ENCODE results near the gene B4GALNT1.
A peak's percentile ranks its signal among the peaks of the same experiment; 100 is the strongest.
"Not testable (repeated sequence)": the region's sequence is repeated elsewhere in the genome, so short reads cannot be mapped to it uniquely, and the experiment has no call there.

B4GALNT1 gene

DNA sequence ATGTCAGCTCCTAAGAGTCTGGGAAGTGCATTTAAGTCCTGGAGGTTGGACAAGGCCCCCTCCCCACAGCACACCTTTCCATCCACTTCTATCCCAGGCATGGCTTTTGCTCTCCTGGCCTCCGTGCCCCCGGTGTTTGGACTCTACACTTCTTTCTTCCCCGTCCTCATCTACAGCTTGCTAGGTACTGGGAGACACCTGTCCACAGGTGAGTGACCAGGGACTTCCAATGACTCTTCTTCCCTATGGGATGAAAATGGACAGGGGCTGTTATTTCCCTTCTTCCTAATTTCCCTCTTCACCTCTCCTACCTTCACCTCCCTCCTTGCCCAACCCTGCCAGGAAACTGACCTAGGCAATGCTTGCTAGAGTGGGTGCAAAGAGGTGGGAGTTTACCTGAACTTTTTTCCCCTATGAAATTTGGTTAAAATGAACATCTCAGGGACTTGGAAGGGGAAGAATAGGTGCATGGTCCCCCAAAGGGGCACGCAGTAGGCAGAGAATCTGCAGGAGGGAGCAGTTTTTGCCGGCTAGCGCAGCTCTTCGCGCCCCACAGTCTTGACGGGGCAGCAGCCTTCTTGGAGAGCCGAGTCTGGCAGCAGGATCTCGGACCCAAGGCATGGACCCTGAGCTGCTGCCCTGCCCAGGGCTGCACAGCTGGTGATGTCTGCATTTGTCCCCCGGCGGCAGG lies 12.6 kb downstream of the B4GALNT1 start:
- no peak for DNase-seq

DNA sequence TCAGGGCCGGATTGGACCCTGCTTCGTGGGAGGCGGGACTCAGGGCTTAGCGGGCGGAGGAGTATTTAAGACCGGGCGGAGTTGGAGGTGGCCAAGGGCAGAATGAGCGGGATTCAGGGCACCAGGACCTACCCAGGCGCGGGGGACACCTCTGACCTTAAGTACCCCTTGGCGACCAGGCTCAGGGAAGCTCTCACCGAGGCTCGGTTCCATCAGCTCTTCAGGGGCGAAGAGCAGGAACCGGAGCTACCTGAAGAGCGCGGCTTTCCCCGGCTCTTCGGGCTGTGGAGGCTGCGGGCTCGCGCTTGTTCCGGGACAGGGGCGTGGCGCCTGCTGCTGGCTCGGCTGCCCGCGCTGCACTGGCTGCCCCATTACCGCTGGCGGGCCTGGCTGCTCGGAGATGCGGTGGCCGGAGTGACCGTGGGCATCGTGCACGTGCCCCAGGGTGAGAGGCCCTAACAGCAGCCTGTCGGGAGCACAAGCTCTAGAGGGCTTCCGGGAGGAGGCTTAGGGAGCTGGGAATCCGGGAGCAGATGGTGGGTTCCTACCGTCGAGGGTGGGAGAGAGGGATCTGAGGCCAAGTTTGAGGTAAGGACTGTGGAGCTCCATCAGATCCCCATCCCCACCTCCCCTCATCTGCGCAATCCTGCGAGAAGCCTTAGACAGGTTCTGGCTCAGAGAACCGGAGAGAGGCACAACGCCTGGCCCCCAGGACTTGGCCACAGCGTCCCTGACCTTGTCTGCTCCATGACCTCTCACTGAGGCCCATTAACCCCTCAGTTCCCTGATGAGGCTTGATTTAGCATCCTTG lies 13.4 kb downstream of the B4GALNT1 start:
- peak; percentile 30 for DNase-seq

DNA sequence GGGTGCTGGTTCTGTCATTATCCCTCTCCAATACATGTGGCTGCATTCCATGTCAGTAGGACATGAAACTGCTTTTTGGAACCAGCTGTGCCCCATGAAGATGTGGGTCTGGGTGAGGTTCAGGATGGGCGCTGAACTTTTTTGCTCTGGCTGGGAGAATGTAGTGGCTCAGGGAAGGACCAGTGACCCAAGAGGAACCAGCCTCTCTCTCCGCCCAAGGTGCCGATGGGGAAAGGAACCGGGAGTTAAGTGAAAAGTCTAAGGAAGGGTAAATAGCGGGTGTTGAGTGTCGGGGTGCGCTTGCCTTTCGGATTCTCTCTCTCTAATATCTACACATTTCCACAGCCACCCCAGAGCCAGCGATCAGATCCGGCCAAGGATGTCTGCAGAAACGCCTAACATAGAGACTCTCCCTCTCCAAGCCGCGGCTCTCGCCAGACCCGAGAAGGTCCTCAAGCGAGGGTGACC lies 14.0 kb downstream of the B4GALNT1 start:
- DNase-seq: no peak

DNA sequence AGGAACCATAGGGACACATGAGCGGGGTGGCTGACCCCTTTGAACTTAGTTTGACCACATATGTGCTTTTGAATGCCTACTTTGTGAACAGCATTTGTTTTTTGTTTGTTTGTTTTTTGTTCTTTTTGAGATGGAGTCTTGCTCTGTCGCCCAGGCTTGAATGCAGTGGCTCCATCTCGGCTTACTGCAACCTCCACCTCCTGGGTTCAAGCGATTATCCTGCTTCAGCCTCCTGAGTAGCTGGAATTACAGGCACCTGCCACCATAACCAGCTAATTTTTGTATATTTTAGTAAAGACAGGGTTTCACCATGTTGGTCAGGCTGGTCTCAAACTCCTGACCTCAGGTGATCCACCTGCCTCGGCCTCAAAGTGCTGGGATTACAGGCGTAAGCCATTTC lies 14.6 kb downstream of the B4GALNT1 start:
- not testable (repeated sequence) for DNase-seq

DNA sequence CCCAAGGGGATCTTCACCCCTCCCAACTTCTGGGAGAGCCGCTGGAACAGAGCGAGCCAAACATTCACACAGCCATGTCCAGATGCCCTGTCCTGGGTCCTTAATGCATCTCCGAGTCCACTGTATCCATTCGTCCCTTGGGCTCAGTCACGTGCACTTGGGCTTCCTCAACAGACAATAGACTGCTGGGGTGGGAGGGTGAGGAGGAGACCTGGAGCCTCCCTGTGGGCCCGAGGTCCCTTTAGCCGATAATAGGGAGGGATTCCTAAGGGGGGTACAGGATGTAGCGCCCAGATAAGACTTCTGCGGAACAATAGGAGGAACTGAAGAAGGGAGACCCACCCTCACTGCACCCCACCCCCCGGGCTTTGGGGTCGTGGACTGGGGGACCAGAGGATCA lies 15.1 kb downstream of the B4GALNT1 start:
- DNase-seq: no peak

DNA sequence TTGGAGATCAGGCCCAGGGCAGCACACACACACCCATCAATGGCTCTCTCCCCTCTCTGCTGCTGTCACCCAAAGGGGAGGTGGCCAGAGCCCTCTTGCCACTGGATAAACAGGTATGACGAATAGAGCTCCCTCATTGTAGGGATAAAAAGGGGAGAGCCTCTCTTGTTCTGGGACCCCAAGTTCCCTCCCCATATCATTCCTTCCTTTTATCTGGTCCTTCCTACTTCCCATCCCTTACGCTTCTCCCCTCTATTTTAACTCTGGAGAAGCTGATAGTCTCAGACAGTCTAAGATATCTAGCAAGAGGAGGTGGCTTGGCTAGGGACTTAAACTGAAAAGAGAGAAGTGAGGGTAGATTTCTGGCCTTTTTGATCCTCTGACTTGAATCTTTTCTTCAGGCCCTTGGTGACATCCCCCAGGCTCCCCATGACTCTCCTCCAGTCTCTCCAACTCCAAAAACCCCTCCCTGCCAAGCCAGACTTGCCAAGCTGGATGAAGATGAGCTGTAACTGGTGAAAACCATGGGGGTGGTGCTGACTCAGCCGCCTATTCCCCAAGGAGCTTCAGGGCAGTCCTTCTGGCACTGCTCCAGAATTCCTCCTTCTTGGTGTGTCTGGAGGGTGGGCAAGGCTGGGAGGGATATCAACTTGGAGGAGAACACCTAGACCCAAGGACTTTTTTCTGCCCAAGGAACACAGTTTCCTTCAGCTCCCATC lies 16.5 kb downstream of the B4GALNT1 start:
- no peak for DNase-seq

DNA sequence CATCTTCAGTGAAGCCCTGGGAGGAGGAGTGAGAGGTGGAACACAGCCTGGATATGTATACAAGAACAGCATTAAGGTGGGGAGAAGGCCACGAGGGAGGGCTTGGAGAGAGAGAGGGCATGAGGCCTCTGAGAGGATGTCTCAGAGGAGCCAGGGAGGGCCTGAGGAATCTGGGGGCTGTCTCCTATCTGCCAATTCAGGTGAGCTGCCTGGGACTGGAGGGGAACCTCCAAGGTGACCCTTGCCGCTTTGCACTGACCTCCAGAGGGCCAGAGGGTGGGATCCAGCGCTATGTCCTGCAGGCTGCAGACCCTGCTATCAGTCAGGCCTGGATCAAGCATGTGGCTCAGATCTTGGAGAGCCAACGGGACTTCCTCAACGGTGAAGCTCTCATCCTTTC lies 17.4 kb downstream of the B4GALNT1 start:
- DNase-seq: no peak

DNA sequence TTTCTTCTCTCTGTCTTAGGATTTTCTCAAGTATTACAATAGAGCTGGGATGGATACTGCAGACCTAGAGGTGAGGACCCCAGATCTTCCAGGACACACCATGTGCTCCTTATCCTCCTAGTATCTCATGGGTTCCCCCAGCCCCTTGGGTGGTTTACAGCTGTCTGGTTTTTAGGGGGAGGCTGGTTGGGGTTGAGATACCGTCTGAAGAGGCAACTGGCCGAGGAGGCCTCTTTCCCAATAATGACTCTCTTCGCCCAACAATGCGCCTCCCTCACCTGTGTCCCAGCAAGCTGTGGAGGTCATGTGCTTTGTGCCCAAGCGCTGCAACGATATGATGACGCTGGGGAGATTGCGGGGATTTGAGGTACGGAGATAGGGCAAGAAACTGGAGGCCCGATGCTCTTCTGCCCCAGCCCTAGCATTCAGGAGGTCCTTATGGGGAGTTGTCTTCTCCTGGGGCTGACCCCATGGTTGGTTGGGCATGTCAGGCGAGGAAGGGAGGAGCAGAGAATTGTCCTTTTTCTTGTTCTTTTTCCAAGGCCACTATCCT lies 18.0 kb downstream of the B4GALNT1 start:
- DNase-seq: no peak

DNA sequence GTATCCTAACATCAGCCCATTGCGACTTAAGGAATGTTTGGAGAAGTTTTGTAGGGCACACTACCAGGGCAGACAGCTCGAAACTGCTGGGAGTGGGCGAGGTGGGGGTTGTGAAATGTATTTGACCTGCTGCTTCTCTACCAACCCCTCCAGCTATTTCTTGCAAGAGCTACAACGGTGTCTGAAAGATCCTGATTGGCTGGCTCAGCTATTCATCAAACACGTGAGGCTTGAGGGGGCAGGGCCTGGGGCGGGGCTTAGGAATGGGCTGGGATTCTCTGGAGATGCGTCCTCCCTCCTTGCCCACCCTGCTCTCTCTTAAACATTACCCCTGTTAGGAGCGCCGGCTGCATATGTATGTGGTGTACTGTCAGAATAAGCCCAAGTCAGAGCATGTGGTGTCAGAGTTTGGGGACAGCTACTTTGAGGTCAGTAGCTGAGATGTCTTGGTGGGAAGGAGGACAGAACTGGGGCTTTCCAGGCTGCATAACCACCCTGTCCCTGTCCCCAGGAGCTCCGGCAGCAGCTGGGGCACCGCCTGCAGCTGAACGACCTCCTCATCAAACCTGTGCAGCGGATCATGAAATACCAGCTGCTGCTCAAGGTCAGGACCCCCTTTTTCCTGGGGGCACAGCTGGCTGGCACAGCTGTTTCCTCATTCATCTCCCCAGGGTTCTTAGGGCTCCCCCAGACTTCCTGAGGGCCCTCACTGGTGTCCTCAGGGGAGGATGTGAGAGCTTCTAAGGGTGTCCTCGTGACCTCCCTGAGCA lies 18.6 kb downstream of the B4GALNT1 start:
- DNase-seq: no peak

DNA sequence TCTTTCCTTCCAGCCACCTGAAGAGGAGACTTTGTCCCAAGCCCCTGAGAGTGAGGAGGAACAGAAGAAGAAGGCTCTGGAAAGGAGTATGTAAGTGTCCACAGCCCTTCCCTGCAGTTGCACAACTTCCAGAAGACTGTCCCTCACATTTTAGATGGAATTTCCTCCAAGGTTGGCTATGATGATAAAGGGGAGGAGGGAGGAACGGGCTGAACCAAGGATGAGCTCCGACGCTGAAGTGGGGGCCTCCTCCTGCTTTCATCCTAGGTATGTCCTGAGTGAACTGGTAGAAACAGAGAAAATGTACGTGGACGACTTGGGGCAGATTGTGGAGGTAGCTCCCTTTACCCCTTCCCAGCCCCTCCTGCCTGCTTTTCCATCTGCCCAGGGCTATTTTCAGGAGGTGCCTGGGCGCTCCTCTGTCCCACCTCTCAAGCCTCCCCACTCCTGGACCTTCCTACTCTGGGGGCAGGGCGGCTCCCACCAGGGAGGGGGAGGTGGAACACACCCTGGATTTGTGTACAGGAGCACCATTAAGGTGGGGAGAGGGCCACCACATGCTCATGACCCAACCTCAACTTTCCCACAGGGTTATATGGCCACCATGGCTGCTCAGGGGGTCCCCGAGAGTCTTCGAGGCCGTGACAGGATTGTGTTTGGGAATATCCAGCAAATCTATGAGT lies 19.4 kb downstream of the B4GALNT1 start:
- DNase-seq: no peak

DNA sequence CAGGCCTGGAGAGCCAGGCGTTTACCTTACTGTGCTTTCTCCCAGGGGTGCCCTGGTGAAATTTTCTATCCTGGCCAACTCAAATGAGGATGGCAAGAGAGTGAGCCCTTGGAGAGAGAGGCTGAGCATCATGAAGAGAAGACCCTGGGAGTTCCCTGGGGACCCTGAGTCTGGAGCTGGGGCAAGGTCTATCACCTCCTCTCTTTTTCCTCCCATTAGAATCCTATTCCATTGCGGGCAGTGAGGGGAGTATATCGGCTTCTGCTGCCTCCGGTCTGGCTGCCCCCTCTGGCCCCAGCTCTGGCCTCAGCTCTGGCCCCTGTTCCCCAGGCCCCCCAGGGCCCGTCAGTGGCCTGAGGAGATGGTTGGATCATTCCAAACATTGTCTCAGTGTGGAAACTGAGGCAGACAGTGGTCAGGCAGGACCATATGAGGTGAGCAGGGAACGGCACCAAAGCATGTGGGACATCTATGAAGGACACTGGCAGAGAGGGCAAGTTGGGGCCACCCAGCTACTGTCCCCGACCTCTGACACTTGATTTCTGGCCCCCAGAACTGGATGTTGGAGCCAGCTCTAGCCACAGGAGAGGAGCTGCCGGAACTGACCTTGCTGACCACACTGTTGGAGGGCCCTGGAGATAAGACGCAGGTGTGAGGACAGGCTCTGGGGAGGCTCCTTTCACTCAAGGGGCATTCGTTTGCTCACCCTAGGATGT lies 20.1 kb downstream of the B4GALNT1 start:
- no peak for DNase-seq

DNA sequence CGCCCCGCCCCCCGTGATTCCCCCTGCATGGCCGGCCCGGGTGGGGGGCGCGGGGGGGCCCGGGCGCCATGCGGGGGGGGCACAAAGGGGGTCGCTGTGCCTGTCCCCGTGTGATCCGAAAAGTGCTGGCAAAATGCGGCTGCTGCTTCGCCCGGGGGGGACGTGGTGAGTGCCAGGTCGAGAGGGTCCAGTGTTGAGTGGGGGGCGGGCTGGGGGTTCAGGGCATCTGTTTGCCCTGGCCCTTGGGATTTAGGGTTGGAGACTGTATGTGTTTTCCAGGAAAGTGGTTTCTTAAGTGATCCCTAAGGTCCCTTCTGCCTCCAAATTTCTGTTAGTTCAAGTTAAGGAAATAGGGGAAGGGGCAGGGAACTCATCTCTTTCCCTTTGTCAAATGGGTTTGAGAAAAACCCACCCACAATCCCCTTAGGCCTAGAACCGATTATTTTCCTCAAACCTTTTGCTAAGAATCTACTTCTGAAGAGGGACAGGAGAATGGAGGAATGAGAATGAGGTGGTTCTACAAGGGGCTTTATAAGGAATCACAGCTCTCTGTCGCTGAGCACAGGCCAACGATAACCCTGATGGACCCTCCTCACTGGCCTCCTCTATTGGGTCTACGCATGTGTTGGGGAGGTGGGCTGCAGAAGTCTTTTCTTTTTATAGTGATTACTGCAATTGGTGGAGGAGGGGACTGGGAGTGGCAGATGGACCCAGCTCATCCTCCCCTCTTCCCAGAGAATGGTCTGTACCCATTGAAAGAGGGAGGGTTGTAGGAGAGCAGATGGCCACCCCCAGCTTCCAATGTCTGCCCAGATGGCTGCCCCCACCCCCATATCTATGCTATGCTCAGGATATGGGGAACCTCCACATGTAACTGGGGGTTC lies 20.9 kb downstream of the B4GALNT1 start:
- no peak for DNase-seq

DNA sequence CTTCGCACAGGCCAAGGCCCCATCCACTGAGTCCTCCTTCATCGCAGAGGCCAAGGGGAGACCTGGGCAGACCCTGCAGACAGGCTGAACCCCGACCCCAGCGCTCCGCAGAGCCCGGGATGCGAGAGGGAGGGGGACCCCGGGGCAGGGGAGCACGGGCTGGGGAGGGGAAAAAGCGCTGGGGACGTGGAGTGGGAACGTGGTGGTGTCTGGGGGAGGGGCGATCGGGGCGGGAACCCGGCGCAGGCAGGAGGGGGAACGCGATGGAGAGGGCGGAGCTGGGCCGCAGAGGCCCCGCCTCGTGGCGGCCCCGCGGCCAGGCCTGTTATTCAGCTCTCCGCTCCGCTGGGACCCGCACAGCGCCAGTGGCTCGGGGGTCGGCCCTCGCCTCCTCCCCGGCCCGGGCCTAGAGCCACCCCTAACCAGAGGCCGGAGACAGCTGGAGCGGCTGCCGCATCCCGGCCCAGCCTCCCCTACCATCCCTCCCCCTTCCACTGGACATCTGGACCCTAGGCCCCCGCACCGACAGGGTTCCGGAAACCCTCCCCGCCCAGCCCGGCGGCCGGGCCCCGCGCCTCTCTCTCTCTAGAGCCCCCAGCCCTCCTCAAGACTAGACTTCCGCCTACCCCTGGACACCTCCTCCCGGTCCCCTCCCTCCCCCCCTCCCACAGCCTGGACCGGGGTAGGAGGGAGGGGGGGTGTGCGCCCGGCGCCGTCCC lies 21.7 kb downstream of the B4GALNT1 start, which contains the start of gene ARHGEF25:
Gene ARHGEF25 (plus strand): TSS at position 328 of the 719 bp plus-strand sequence. CDS start 460 bp downstream, outside the sequence.
- peak; percentile 56 for DNase-seq

DNA sequence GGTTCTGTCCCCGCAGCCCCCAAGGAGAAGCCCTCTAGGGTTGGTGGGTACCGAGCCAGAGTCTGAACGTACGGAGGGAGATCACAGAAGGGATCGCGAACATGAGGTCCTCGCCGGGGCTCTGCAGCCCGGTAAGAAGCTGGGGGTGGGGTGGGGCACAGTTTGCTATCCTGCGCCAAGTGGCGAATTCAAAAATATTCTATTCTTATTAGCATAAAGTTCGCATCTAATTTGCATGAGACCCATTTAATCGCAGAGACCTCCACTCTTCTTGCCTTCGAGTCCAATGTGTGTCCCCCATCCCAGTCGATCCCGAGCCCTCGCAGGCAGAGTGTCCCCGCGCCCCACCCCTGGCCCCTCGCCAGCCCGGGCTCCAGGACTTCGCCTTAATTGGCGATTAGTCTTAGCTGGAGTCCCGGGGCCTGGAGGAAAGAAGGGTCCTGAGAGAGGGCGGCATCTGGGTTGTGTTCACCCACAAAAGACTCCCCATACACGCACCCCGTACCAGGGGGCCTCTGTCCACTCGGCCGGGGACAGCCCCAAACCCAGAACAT lies 22.4 kb downstream of the B4GALNT1 start:
- DNase-seq: no peak

DNA sequence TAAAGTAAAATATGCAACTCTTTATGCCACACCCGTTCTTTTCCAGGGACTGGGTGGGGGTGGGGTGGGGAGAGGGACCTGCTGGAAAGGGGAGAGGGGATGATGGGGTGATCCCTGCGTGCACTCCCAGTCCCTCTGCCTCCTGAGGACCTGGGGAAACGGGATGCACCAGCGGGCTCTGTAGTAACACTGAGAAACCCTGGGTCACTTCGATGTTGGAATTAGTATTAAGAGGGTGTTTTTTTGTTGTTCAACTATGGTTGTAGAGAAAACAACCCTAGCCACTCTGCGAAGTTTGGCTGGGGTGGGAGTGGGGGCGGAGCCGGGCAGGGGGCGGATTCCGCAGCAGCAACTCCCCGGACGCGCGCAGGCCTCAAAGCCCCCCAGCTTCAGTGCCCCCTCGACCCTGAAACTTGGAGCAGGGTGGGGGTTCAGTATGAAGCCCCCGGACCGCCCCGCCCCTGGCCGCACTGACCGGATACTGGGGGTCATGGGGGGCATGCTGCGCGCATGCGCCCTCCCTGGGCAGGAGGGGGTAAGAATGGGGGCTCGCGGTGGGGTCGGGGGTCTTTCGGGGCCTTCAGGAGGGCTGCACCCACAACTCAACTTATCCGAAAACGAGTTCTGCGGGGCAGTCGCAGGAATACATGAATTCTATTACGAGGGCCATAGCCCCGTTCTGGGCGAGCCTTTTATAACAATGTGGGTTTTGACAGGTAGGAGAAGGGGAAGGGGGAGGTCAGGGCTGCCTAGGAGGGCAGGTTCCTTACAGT lies 23.0 kb downstream of the B4GALNT1 start:
- no peak for DNase-seq

DNA sequence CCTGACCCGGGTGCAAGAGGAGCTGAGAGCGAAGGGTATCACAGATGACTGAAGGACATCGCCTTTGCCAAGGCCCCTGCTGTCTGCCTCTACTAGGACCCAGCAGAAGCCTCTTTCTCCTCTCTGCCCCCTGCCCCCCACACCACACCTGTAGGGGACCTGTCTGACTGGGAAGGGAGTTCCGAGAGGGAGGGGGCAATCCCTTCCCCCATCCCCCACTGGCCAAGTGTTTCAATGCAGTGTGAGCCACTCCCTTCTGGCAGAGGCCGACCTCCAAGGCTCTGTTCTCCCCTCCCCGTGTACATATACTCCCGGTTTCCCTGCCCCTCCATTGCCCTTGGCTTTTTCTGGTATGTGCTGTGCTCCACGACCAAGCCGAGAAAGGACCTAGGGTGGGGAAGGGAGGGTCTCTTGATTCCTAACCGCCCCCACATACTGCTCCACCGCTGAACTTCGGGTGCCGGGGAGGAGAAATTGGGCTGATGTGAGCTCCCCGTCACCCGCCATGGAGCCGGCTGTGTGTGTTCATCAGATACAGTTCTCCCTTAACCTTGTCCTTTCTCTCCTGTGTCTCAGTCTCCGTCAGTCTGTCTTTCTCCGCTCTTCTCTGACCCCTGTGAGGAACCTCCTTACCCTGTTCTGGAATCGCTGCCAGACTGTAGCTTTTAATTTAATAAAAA lies 23.8 kb downstream of the B4GALNT1 start:
- DNase-seq: no peak

DNA sequence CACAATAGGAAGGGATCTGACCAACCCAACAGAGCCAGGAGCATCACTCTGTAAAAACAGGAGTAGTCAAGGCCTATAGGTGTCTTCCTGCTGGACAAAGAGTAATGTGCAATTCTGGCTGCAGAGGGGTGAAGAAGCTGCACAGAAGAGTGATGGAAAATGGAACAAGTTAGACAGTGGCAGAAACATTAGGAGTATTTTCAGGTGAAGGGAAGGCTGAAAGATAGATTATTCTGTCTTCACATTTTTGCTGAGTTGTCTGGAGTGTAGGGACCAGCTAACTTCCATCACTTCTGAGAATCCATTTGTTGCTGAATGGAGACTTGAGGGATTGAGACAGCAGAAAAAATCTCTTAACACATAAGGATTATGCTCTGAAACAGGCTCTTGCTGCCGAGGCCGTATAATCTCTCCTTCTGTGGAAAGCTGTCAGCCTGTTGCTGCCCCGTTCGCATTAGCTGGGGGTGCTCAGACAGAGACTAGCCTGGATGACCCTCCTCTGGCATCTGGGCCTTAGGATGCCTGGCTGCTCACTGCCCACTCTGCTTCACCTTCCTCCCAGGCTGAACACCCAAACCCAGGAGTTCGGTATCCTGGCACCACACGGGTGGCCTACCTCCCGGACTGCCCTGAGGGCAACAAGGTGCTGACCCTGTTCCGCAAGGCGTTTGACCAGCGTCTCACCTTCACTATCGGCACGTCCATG lies 24.9 kb downstream of the B4GALNT1 start:
- no peak for DNase-seq
